ENCODE measurements around the gene SCN4B. TPM values are rescaled to one million over a fixed set of nuclear protein-coding genes. Genes with fewer than 3 reads are reported as not detected.

Gene SCN4B
- total and polyA plus RNA-seq, 2 of the 4 experiments (the other 2 are of a cell fraction): 0.18 to 0.44 TPM

- Histone ChIP-seq H3K9ac (ENCODE audit: low read depth, low read length) (no peak overlapping the region), H2AK5ac (ENCODE audit: low read depth, low read length) (no peak overlapping the region), H4K20me1 (ENCODE audit: insufficient read depth, low read length) (no peaks in the 10 kb centered on the region), H3K4me2 (ENCODE audit: low read depth, low read length) (no peak overlapping the region), H3K36me3 (ENCODE audit: control insufficient read depth, insufficient read depth, low read length) (no peaks in the 10 kb centered on the region), H3K56ac (ENCODE audit: extremely low read depth, insufficient read depth, low read length) (no peak overlapping the region), H3K79me1 (ENCODE audit: low read depth in 1 of 2, low read length in 2 of 2) (no peaks in the 10 kb centered on the region), H2BK15ac (ENCODE audit: low read depth, low read length) (no peak overlapping the region), H3K27ac (ENCODE audit: insufficient read depth, low read length) (no peak overlapping the region), H2AK9ac (replicated peaks; ENCODE audit: low read depth, low read length, poor library complexity) (no peak overlapping the region), H3K18ac (ENCODE audit: low read depth, low read length) (no peak overlapping the region), H3K9me3 (ENCODE audit: control insufficient read depth, insufficient read depth, low read length) (no peaks in the 10 kb centered on the region), H3K27me3 (ENCODE audit: control insufficient read depth, insufficient read depth, low read length) (peaks cover 14% of the 10 kb centered on the region), H3K4ac (ENCODE audit: low read depth, low read length) (no peak overlapping the region), H2BK20ac (ENCODE audit: low read depth, low read length) (no peak overlapping the region), H3K9me1 (ENCODE audit: insufficient read depth, low read length) (no peaks in the 10 kb centered on the region), H4K91ac (ENCODE audit: insufficient read depth, low read depth, low read length) (no peak overlapping the region), H4K5ac (ENCODE audit: low read depth, low read length) (no peak overlapping the region), H2AFZ (replicated peaks; ENCODE audit: low read length, poor library complexity) (no peak overlapping the region), H3K4me1 (ENCODE audit: control insufficient read depth, insufficient read depth, low read length) (no peaks in the 10 kb centered on the region), H4K8ac (ENCODE audit: low read depth in 2 of 2, low read length in 2 of 2) (no peak overlapping the region), H3K4me3 (ENCODE audit: insufficient read depth, low read depth, low read length) (no peak overlapping the region), H2BK120ac (ENCODE audit: low read depth, low read length) (no peak overlapping the region), H3K14ac (replicated peaks; ENCODE audit: low read depth, low read length) (no peak overlapping the region), H3K23ac (ENCODE audit: low read depth, low read length) (no peak overlapping the region), H2BK5ac (ENCODE audit: low read depth, low read length, poor library complexity, severe bottlenecking) (no peak overlapping the region)
- DNase-seq (no peak), ATAC-seq (ENCODE audit: low read depth) (no peak)
- dilution Hi-C loops (cut with HindIII; ENCODE audit: low sequenced_read_pairs, unreplicated experiment) (no loop called here), in situ Hi-C loops (cut with MboI; ENCODE audit: low sequenced_read_pairs) (no loop called here), intact Hi-C loops (cut with micrococcal nuclease) (no loop called here)
- no CpG with 5 or more reads among the region's 2 CpGs for WGBS, 2 experiments (ENCODE audit: extremely low coverage in 2 of 2, insufficient read length in 1 of 2)
- BruUV-seq (replicated peaks): no TSS peak
- ChIA-PET POLR2A (ENCODE audit: unreplicated experiment) (no interaction called here), CTCF (no interaction called here)
- TF ChIP-seq RAD21 (IDR thresholded peaks at IDR 0.05; ENCODE audit: low read length) (no peak), BHLHE40 (IDR thresholded peaks at IDR 0.05; ENCODE audit: low read depth, low read length) (no peak), MAFK (IDR thresholded peaks at IDR 0.05; ENCODE audit: low read depth, low read length) (no peak), RFX5 (IDR thresholded peaks at IDR 0.05; ENCODE audit: low read depth, low read length) (no peak), MXI1 (IDR thresholded peaks at IDR 0.05; ENCODE audit: borderline replicate concordance, low read depth, low read length) (no peak), POLR2A (IDR thresholded peaks at IDR 0.05; ENCODE audit: low read depth, low read length) (no peak), NFE2L2 (IDR thresholded peaks at IDR 0.05; ENCODE audit: low read depth, low read length) (no peak), MAZ (IDR thresholded peaks at IDR 0.05; ENCODE audit: borderline replicate concordance, low read depth, low read length) (no peak), RCOR1 (IDR thresholded peaks at IDR 0.05; ENCODE audit: insufficient replicate concordance, low read length) (no peak), FOS (IDR thresholded peaks at IDR 0.05; ENCODE audit: low read depth, low read length) (no peak), USF2 (IDR thresholded peaks at IDR 0.05; ENCODE audit: low read depth, low read length) (no peak), CTCF (conservative IDR thresholded peaks at IDR 0.05; ENCODE audit: low read depth, low read length) (no peak), CEBPB (IDR thresholded peaks at IDR 0.05; ENCODE audit: low read depth, low read length) (no peak), SMC3 (IDR thresholded peaks at IDR 0.05; ENCODE audit: low read depth, low read length) (no peak)
- TF ChIP-seq, protein P1, sequence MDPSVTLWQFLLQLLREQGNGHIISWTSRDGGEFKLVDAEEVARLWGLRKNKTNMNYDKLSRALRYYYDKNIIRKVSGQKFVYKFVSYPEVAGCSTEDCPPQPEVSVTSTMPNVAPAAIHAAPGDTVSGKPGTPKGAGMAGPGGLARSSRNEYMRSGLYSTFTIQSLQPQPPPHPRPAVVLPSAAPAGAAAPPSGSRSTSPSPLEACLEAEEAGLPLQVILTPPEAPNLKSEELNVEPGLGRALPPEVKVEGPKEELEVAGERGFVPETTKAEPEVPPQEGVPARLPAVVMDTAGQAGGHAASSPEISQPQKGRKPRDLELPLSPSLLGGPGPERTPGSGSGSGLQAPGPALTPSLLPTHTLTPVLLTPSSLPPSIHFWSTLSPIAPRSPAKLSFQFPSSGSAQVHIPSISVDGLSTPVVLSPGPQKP (IDR thresholded peaks at IDR 0.05; ENCODE audit: borderline replicate concordance, low read depth, low read length): no peak
Measured at GRCh38 chr11:118136341-118136740, 16.3 kb downstream of the SCN4B start.
